IMR-90 (cell line): ENCODE results near the gene MAGEA1. TPM values are rescaled to one million over a fixed set of nuclear protein-coding genes. Genes with fewer than 3 reads are reported as not detected.

ENCODE experiments used
- ATAC-seq: fragments of 200-7000 bp; cut with Tn5 transposase; 2 replicates; pipeline ENCODE4 v1.9.1; 2020; ENCODE audit warnings: low read depth, mild to moderate bottlenecking, moderate library complexity
- BruUV-seq: library from RNA; stranded (reverse); fragments of 400-500 nt; replicated peaks from 2 replicates; lab custom pipeline; 2021; lab: Mats Ljungman, UMichigan
- CTCF ChIA-PET: fragments of 300-600 bp; formaldehyde crosslinking; extraction: SDS; loops from one replicate; lab custom pipeline; 2021; ENCODE audit warnings: antibody characterized with exemption; lab: Yijun Ruan, JAX
- POLR2A ChIA-PET: fragments of 300-600 bp; sonication (Branson Sonifier 250); formaldehyde crosslinking; loops from one replicate; lab custom pipeline; 2022; ENCODE audit warnings: antibody characterized with exemption; ENCODE audit not compliant: unreplicated experiment; lab: Charles Lee
- DNase-seq: peaks from one replicate; pipeline ENCODE4 v3.0.0; 2013
- H2AFZ ChIP-seq: replicated peaks from 2 replicates; pipeline ENCODE3; 2013; ENCODE audit warnings: low read length, mild to moderate bottlenecking; ENCODE audit not compliant: poor library complexity
- H2AK5ac ChIP-seq: 2 replicates; pipeline ENCODE4 v1.6.1; 2013; ENCODE audit warnings: low read depth, low read length, inconsistent platforms
- H2AK9ac ChIP-seq: replicated peaks from 2 replicates; pipeline ENCODE3; 2013; ENCODE audit warnings: mild to moderate bottlenecking, low read depth, low read length, moderate library complexity; ENCODE audit not compliant: poor library complexity
- H2BK120ac ChIP-seq: 2 replicates; pipeline ENCODE4 v1.6.1; 2013; ENCODE audit warnings: low read depth, low read length, inconsistent platforms
- H2BK15ac ChIP-seq: 3 replicates; pipeline ENCODE4 v1.6.1; 2013; ENCODE audit warnings: low read depth, low read length, inconsistent platforms
- H2BK20ac ChIP-seq: 2 replicates; pipeline ENCODE4 v1.6.1; 2013; ENCODE audit warnings: low read depth, mild to moderate bottlenecking, inconsistent platforms, low read length, moderate library complexity
- H2BK5ac ChIP-seq: 2 replicates; pipeline ENCODE4 v1.6.1; 2013; ENCODE audit warnings: mild to moderate bottlenecking, low read depth, low read length, inconsistent platforms; ENCODE audit not compliant: poor library complexity, severe bottlenecking
- H3K14ac ChIP-seq: replicated peaks from 2 replicates; pipeline ENCODE4 v1.6.1; 2013; ENCODE audit warnings: low read depth, low read length, inconsistent platforms
- H3K18ac ChIP-seq: 2 replicates; pipeline ENCODE4 v1.6.1; 2013; ENCODE audit warnings: low read depth, low read length, control low read depth
- H3K23ac ChIP-seq: 2 replicates; pipeline ENCODE4 v1.6.1; 2013; ENCODE audit warnings: low read depth, low read length, inconsistent platforms
- H3K27ac ChIP-seq: 2 replicates; pipeline ENCODE4 v1.5.1; 2013; ENCODE audit warnings: mild to moderate bottlenecking, control low read depth, low read length; ENCODE audit not compliant: insufficient read depth
- H3K27me3 ChIP-seq: 2 replicates; pipeline ENCODE4 v1.6.1; 2013; ENCODE audit warnings: low read length; ENCODE audit not compliant: control insufficient read depth, insufficient read depth
- H3K36me3 ChIP-seq: 2 replicates; pipeline ENCODE4 v1.6.1; 2013; ENCODE audit warnings: low read length, mixed read lengths; ENCODE audit not compliant: control insufficient read depth, insufficient read depth
- H3K4ac ChIP-seq: 2 replicates; pipeline ENCODE4 v1.6.1; 2013; ENCODE audit warnings: low read depth, low read length, inconsistent platforms
- H3K4me1 ChIP-seq: 2 replicates; pipeline ENCODE4 v1.6.1; 2013; ENCODE audit warnings: low read length, mixed read lengths; ENCODE audit not compliant: control insufficient read depth, insufficient read depth
- H3K4me2 ChIP-seq: 2 replicates; pipeline ENCODE4 v1.6.1; 2013; ENCODE audit warnings: low read depth, mild to moderate bottlenecking, control low read depth, low read length, moderate library complexity
- H3K4me3 ChIP-seq: 2 replicates; pipeline ENCODE4 v1.5.1; 2013; ENCODE audit warnings: low read depth, mild to moderate bottlenecking, control low read depth, low read length, moderate library complexity; ENCODE audit not compliant: insufficient read depth
- H3K56ac ChIP-seq: 2 replicates; pipeline ENCODE4 v1.6.1; 2013; ENCODE audit warnings: low read length, inconsistent platforms; ENCODE audit not compliant: insufficient read depth; ENCODE audit errors: extremely low read depth
- H3K79me1 ChIP-seq, 2 experiments: 2 replicates each; pipeline ENCODE4 v1.6.1; 2013; ENCODE audit warnings: low read length in 2 of 2, inconsistent platforms in 1 of 2, low read depth in 1 of 2
- H3K9ac ChIP-seq: 2 replicates; pipeline ENCODE4 v1.6.1; 2013; ENCODE audit warnings: low read depth, low read length, control low read depth
- H3K9me1 ChIP-seq: 2 replicates; pipeline ENCODE4 v1.6.1; 2013; ENCODE audit warnings: low read length, inconsistent platforms; ENCODE audit not compliant: insufficient read depth
- H3K9me3 ChIP-seq: 2 replicates; pipeline ENCODE4 v1.6.1; 2013; ENCODE audit warnings: low read length; ENCODE audit not compliant: control insufficient read depth, insufficient read depth
- H4K20me1 ChIP-seq: 2 replicates; pipeline ENCODE4 v1.6.1; 2013; ENCODE audit warnings: low read length, inconsistent platforms; ENCODE audit not compliant: insufficient read depth
- H4K5ac ChIP-seq: 2 replicates; pipeline ENCODE4 v1.6.1; 2013; ENCODE audit warnings: mild to moderate bottlenecking, low read depth, low read length, control low read depth
- H4K8ac ChIP-seq, 2 experiments: 2 replicates each; pipeline ENCODE4 v1.6.1; 2013; ENCODE audit warnings: low read depth in 2 of 2, low read length in 2 of 2, control low read depth in 1 of 2, inconsistent platforms in 1 of 2
- H4K91ac ChIP-seq: 2 replicates; pipeline ENCODE4 v1.6.1; 2013; ENCODE audit warnings: low read depth, low read length, inconsistent platforms; ENCODE audit not compliant: insufficient read depth
- BHLHE40 ChIP-seq: fragments of 150-350 bp; IDR thresholded peaks from 2 replicates; pipeline ENCODE4 v1.6.1; 2016; ENCODE audit warnings: mild to moderate bottlenecking, low read depth, low read length
- CEBPB ChIP-seq: IDR thresholded peaks from 2 replicates; pipeline ENCODE4 v1.6.1; 2012; ENCODE audit warnings: low read depth, low read length, improper control_type of control experiment
- CHD1 ChIP-seq: IDR thresholded peaks from 2 replicates; pipeline ENCODE4 v1.6.1; 2012; ENCODE audit warnings: low read depth, low read length, improper control_type of control experiment
- CTCF ChIP-seq: conservative IDR thresholded peaks from 2 replicates; pipeline ENCODE4 v1.5.1; 2012; ENCODE audit warnings: mild to moderate bottlenecking, low read depth, low read length, improper control_type of control experiment
- ELK1 ChIP-seq: fragments of 150-350 bp; IDR thresholded peaks from 2 replicates; pipeline ENCODE4 v1.6.1; 2016; ENCODE audit warnings: low read depth, mild to moderate bottlenecking, low read length, moderate library complexity, borderline replicate concordance
- FOS ChIP-seq: fragments of 150-350 bp; IDR thresholded peaks from 2 replicates; pipeline ENCODE4 v1.6.1; 2016; ENCODE audit warnings: low read depth, low read length
- MAFK ChIP-seq: IDR thresholded peaks from 2 replicates; pipeline ENCODE4 v1.6.1; 2012; ENCODE audit warnings: low read depth, low read length, improper control_type of control experiment
- MAZ ChIP-seq: IDR thresholded peaks from 2 replicates; pipeline ENCODE4 v1.6.1; 2012; ENCODE audit warnings: low read depth, mild to moderate bottlenecking, low read length, improper control_type of control experiment, moderate library complexity, borderline replicate concordance
- MXI1 ChIP-seq: IDR thresholded peaks from 2 replicates; pipeline ENCODE4 v1.6.1; 2012; ENCODE audit warnings: low read depth, mild to moderate bottlenecking, low read length, moderate library complexity, borderline replicate concordance
- NFE2L2 ChIP-seq: fragments of 150-350 bp; IDR thresholded peaks from 2 replicates; pipeline ENCODE4 v1.6.1; 2016; ENCODE audit warnings: low read depth, mild to moderate bottlenecking, low read length
- POLR2A ChIP-seq: IDR thresholded peaks from 2 replicates; pipeline ENCODE4 v1.6.1; 2012; ENCODE audit warnings: mild to moderate bottlenecking, low read depth, low read length
- RAD21 ChIP-seq: IDR thresholded peaks from 2 replicates; pipeline ENCODE4 v1.6.1; 2012; ENCODE audit warnings: low read length, improper control_type of control experiment
- RCOR1 ChIP-seq: IDR thresholded peaks from 2 replicates; pipeline ENCODE4 v1.6.1; 2012; ENCODE audit warnings: mild to moderate bottlenecking, low read length, improper control_type of control experiment; ENCODE audit not compliant: insufficient replicate concordance
- RFX5 ChIP-seq: IDR thresholded peaks from 2 replicates; pipeline ENCODE4 v1.8.0; 2012; ENCODE audit warnings: low read depth, mild to moderate bottlenecking, low read length, moderate library complexity
- SMC3 ChIP-seq: fragments of 150-350 bp; IDR thresholded peaks from 2 replicates; pipeline ENCODE4 v1.6.1; 2016; ENCODE audit warnings: low read depth, mild to moderate bottlenecking, antibody characterized with exemption, low read length, moderate library complexity
- WGBS, 2 experiments: methylation state at CpG; one replicate each; pipeline versions ENCODE4 v1.1.5 to v1.1.7; 2013; ENCODE audit warnings: missing lambda C conversion rate in 2 of 2; ENCODE audit not compliant: insufficient read length in 1 of 2; ENCODE audit errors: extremely low coverage in 2 of 2; 5-methylcytosine and 5-hydroxymethylcytosine counted together
- dilution Hi-C: fragments of 300-500 bp; cut with HindIII; formaldehyde crosslinking; loops from one replicate; pipeline ENCODE4 v1.14.3; 2018; ENCODE audit warnings: low sequenced_read_pairs; ENCODE audit not compliant: unreplicated experiment
- in situ Hi-C: fragments of 300-500 bp; cut with MboI; formaldehyde crosslinking; loops from 3 replicates; pipeline ENCODE4 v1.14.3; 2019; ENCODE audit warnings: low sequenced_read_pairs, inconsistent platforms, mixed read lengths
- intact Hi-C: fragments of 100-400 bp; cut with micrococcal nuclease; formaldehyde crosslinking; loops from 2 replicates; pipeline ENCODE4 v1.10.0; 2022
- polyA plus RNA-seq, 3 experiments: library from polyadenylated mRNA; depleted of rRNA; stranded (reverse); fragments of >200 nt; gene quantifications; 2 replicates each; pipeline ENCODE4 v1.2.3, GENCODE V29; 2012; ENCODE audit warnings: low replicate concordance in 1 of 3
- total RNA-seq: library from RNA; depleted of rRNA; stranded (reverse); fragments of >200 nt; gene quantifications from 2 replicates; pipeline ENCODE4 v1.2.3, GENCODE V29; 2012
- TF ChIP-seq, protein P1 (sequence below): fragments of 150-350 bp; IDR thresholded peaks from 2 replicates; pipeline ENCODE4 v1.6.1; 2017; ENCODE audit warnings: mild to moderate bottlenecking, antibody characterized with exemption, low read length, low read depth

Gene MAGEA1
- total and polyA plus RNA-seq, 2 of the 4 experiments (the other 2 are of a cell fraction), result not detected

DNA sequence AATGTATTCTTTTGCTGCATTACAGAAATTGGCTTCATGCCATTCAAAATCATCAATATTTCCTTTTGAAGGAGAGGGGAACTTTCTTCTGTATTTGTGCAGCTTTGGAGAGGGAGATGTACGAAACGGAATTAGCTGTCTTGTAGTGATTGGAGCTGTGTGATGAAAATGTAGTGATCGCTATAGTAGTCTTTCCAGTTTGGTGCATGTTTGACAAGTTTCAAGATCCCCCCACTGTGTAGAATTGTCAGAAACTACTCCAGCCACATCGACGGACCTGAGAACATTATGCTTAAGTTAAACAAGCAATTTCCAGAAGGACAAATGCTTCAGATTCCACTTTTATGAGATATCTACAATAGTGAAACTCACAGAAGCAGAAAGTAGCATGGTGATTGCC, 21.6 kb upstream of the MAGEA1 start:
- no peak overlapping the region for H3K4ac ChIP-seq
- H2AK9ac ChIP-seq, result no peak overlapping the region
- no peak for DNase-seq
- no peak overlapping the region for H2BK20ac ChIP-seq
- no peak overlapping the region for H2AFZ ChIP-seq
- POLR2A ChIA-PET, result no interaction called here
- H3K9ac ChIP-seq, result no peak overlapping the region
- H3K27me3 ChIP-seq, result no peaks in the 10 kb centered on the region; the same call in 1 of the 2 replicates
- in situ Hi-C loops, result no loop called here
- H3K4me3 ChIP-seq, result no peak overlapping the region
- TF ChIP-seq RCOR1 (no peak), CTCF (no peak), MXI1 (no peak), SMC3 (no peak), NFE2L2 (no peak), CEBPB (no peak), FOS (no peak), RAD21 (no peak), BHLHE40 (no peak), POLR2A (no peak), CHD1 (no peak), RFX5 (no peak), ELK1 (no peak), MAFK (no peak), MAZ (no peak)
- TF ChIP-seq, protein P1, sequence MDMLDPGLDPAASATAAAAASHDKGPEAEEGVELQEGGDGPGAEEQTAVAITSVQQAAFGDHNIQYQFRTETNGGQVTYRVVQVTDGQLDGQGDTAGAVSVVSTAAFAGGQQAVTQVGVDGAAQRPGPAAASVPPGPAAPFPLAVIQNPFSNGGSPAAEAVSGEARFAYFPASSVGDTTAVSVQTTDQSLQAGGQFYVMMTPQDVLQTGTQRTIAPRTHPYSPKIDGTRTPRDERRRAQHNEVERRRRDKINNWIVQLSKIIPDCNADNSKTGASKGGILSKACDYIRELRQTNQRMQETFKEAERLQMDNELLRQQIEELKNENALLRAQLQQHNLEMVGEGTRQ, result no peak
- no peak overlapping the region for H4K8ac ChIP-seq
- no peak overlapping the region for H2BK5ac ChIP-seq
- no TSS peak for BruUV-seq
- H3K4me1 ChIP-seq, result no peaks in the 10 kb centered on the region
- CTCF ChIA-PET, result no interaction called here
- H4K20me1 ChIP-seq, result no peaks in the 10 kb centered on the region
- H3K79me1 ChIP-seq, result no peaks in the 10 kb centered on the region
- H3K36me3 ChIP-seq, result no peaks in the 10 kb centered on the region
- H2BK120ac ChIP-seq, result no peak overlapping the region
- H3K23ac ChIP-seq, result no peak overlapping the region
- H3K14ac ChIP-seq, result no peak overlapping the region
- no CpG with 5 or more reads among the region's 5 CpGs for WGBS, 2 experiments
- H3K27ac ChIP-seq, result no peak overlapping the region
- ATAC-seq, result no peak
- no peak overlapping the region for H3K18ac ChIP-seq
- no peak overlapping the region for H4K91ac ChIP-seq
- H3K56ac ChIP-seq, result no peak overlapping the region
- dilution Hi-C loops, result no loop called here
- H3K9me1 ChIP-seq, result no peaks in the 10 kb centered on the region
- intact Hi-C loops, result no loop called here
- H4K5ac ChIP-seq, result no peak overlapping the region
- H2BK15ac ChIP-seq, result no peak overlapping the region
- H3K4me2 ChIP-seq, result no peak overlapping the region
- H2AK5ac ChIP-seq, result no peak overlapping the region
- H3K9me3 ChIP-seq, result no peaks in the 10 kb centered on the region
